HEK293T (cell line): ENCODE results near the gene APOL1.

Experiments
- CTCF ChIA-PET: fragments of 350-600 bp; formaldehyde crosslinking; extraction: SDS; loops from one replicate; lab custom pipeline; 2021; ENCODE audit warnings: antibody characterized with exemption, inconsistent platforms; lab: Yijun Ruan, JAX
- POLR2A ChIA-PET: fragments of 350-600 bp; formaldehyde crosslinking; extraction: SDS; loops from one replicate; lab custom pipeline; 2020; ENCODE audit warnings: antibody characterized with exemption, inconsistent platforms; lab: Yijun Ruan, JAX
- DNase-seq: peaks from one replicate; pipeline ENCODE4 v3.0.0; 2012; ENCODE audit warnings: mixed read lengths; ENCODE audit errors: extremely low spot score
- ARNT ChIP-seq: fragments of 450-650 bp; IDR thresholded peaks from 2 replicates; pipeline ENCODE4 v1.6.1; 2017; ENCODE audit warnings: mild to moderate bottlenecking
- BHLHE40 ChIP-seq: fragments of 450-650 bp; IDR thresholded peaks from 2 replicates; pipeline ENCODE4 v1.6.1; 2016; ENCODE audit warnings: mild to moderate bottlenecking, moderate library complexity, borderline replicate concordance
- CTBP1 ChIP-seq: fragments of 450-650 bp; IDR thresholded peaks from 2 replicates; pipeline ENCODE4 v1.6.1; 2016; ENCODE audit warnings: borderline replicate concordance
- ELF4 ChIP-seq: fragments of 450-650 bp; IDR thresholded peaks from 2 replicates; pipeline ENCODE4 v1.6.1; 2017; ENCODE audit warnings: antibody characterized with exemption
- FOXA1 ChIP-seq: fragments of 450-650 bp; IDR thresholded peaks from 2 replicates; pipeline ENCODE4 v1.6.1; 2016; ENCODE audit warnings: mild to moderate bottlenecking
- FOXK2 ChIP-seq: fragments of 450-650 bp; IDR thresholded peaks from 2 replicates; pipeline ENCODE4 v1.6.1; 2016; ENCODE audit warnings: mild to moderate bottlenecking
- FOXM1 ChIP-seq: fragments of 450-650 bp; IDR thresholded peaks from 2 replicates; pipeline ENCODE4 v1.6.1; 2017; ENCODE audit warnings: mild to moderate bottlenecking, borderline replicate concordance
- HDGF ChIP-seq: fragments of 450-650 bp; IDR thresholded peaks from 2 replicates; pipeline ENCODE4 v1.6.1; 2017; ENCODE audit warnings: antibody characterized with exemption, borderline replicate concordance
- L3MBTL2 ChIP-seq: fragments of 450-650 bp; conservative IDR thresholded peaks from 2 replicates; pipeline ENCODE4 v1.6.1; 2016; ENCODE audit warnings: mild to moderate bottlenecking
- LEF1 ChIP-seq: fragments of 450-650 bp; IDR thresholded peaks from 2 replicates; pipeline ENCODE4 v1.6.1; 2017; ENCODE audit warnings: mild to moderate bottlenecking, borderline replicate concordance
- NFRKB ChIP-seq: fragments of 450-650 bp; IDR thresholded peaks from 2 replicates; pipeline ENCODE4 v1.6.1; 2016; ENCODE audit warnings: mild to moderate bottlenecking, moderate library complexity
- PKNOX1 ChIP-seq: fragments of 450-650 bp; IDR thresholded peaks from 2 replicates; pipeline ENCODE4 v1.6.1; 2016
- SP1 ChIP-seq: fragments of 450-650 bp; IDR thresholded peaks from 2 replicates; pipeline ENCODE4 v1.6.1; 2017
- SUZ12 ChIP-seq: fragments of 450-650 bp; IDR thresholded peaks from 2 replicates; pipeline ENCODE4 v1.6.1; 2016; ENCODE audit warnings: mild to moderate bottlenecking
- TARDBP ChIP-seq: fragments of 450-650 bp; IDR thresholded peaks from 2 replicates; pipeline ENCODE4 v1.6.1; 2016
- ZNF384 ChIP-seq: fragments of 450-650 bp; IDR thresholded peaks from 2 replicates; pipeline ENCODE4 v1.6.1; 2016

Gene APOL1

GRCh38 chr22:36280379-36280778 lies 27.4 kb downstream of the APOL1 start:
- TF ChIP-seq FOXM1, result no peak
- no peak for TF ChIP-seq LEF1
- no peak for TF ChIP-seq HDGF
- TF ChIP-seq CTBP1, result no peak
- TF ChIP-seq TARDBP, result no peak
- TF ChIP-seq FOXK2, result no peak
- no peak for TF ChIP-seq ZNF384
- no peak for TF ChIP-seq ARNT
- TF ChIP-seq FOXA1, result no peak
- no peak for TF ChIP-seq SUZ12
- TF ChIP-seq L3MBTL2, result no peak
- TF ChIP-seq PKNOX1, result no peak
- TF ChIP-seq SP1, result no peak
- no peak for TF ChIP-seq NFRKB
- ChIA-PET CTCF (interaction anchor here (0.6 to 1.1 kb wide), 4 partner anchors 15 to 242 kb away, joined by 3 to 8 read pairs (median 4); no protein-coding TSS in a partner anchor), POLR2A (interaction anchor here (1.0 kb wide), 1 partner anchor 41 kb away, joined by 3 read pairs; the partner anchor contains the start of gene APOL2)
- no peak for DNase-seq

- CTCF ChIA-PET, result no interaction called here
- TF ChIP-seq FOXM1, result no peak
- TF ChIP-seq ARNT, result no peak
- no peak for TF ChIP-seq PKNOX1
- no peak for TF ChIP-seq SUZ12
- no peak for TF ChIP-seq NFRKB
- no peak for TF ChIP-seq ELF4
- no peak for TF ChIP-seq SP1
- no peak for TF ChIP-seq L3MBTL2
- TF ChIP-seq CTBP1, result no peak
- TF ChIP-seq FOXK2, result no peak
- TF ChIP-seq ZNF384, result no peak
- DNase-seq, result no peak
- POLR2A ChIA-PET, result no interaction called here
These were observed 28.9 kb downstream of the APOL1 start for GRCh38 chr22:36281781-36282327.

GRCh38 chr22:36282328-36282831 lies 29.4 kb downstream of the APOL1 start:
- CTCF ChIA-PET, result no interaction called here
- TF ChIP-seq FOXM1 (no peak), L3MBTL2 (no peak), PKNOX1 (no peak), FOXA1 (no peak), HDGF (no peak), BHLHE40 (no peak), ELF4 (no peak), CTBP1 (no peak)
- POLR2A ChIA-PET, result no interaction called here
- no peak for DNase-seq

- no peak for DNase-seq
- CTCF ChIA-PET, result interaction anchor here (2.9 kb wide), 1 partner anchor 89 kb away, joined by 8 read pairs; no protein-coding TSS in a partner anchor
- TF ChIP-seq L3MBTL2, result no peak
- TF ChIP-seq BHLHE40, result no peak
- TF ChIP-seq SUZ12, result no peak
- TF ChIP-seq SP1, result no peak
- no peak for TF ChIP-seq FOXA1
- TF ChIP-seq LEF1, result no peak
- no peak for TF ChIP-seq FOXM1
- TF ChIP-seq ELF4, result no peak
- no peak for TF ChIP-seq ARNT
- TF ChIP-seq NFRKB, result no peak
- TF ChIP-seq TARDBP, result no peak
- no peak for TF ChIP-seq PKNOX1
- no peak for TF ChIP-seq HDGF
- POLR2A ChIA-PET, result no interaction called here
These were observed 31.2 kb downstream of the APOL1 start for GRCh38 chr22:36284171-36284571.

GRCh38 chr22:36285017-36285416 lies 32.1 kb downstream of the APOL1 start:
- no peak for TF ChIP-seq ARNT
- TF ChIP-seq NFRKB, result no peak
- TF ChIP-seq CTBP1, result no peak
- TF ChIP-seq FOXK2, result no peak
- TF ChIP-seq TARDBP, result no peak
- no peak for TF ChIP-seq SP1
- TF ChIP-seq ZNF384, result no peak
- TF ChIP-seq SUZ12, result no peak
- TF ChIP-seq BHLHE40, result no peak
- no peak for TF ChIP-seq PKNOX1
- no peak for TF ChIP-seq L3MBTL2
- no peak for TF ChIP-seq LEF1
- no peak for TF ChIP-seq ELF4
- no peak for TF ChIP-seq FOXM1
- TF ChIP-seq FOXA1, result no peak
- TF ChIP-seq HDGF, result no peak
- POLR2A ChIA-PET, result no interaction called here
- CTCF ChIA-PET, result interaction anchor here (1.1 to 2.9 kb wide), 2 partner anchors 48 to 90 kb away, joined by 4 to 8 read pairs; no protein-coding TSS in a partner anchor
- no peak for DNase-seq
